Left lung (tissue), 10 donors: ENCODE measurements around the gene SIX5. TPM values are rescaled to one million over a fixed set of nuclear protein-coding genes. Genes with fewer than 3 reads are reported as not detected.
"Not testable (repeated sequence)": the region's sequence is repeated elsewhere in the genome, so short reads cannot be mapped to it uniquely, and the experiment has no call there.

ENCODE experiments used
- ATAC-seq: fragments of 200-7000 bp; cut with Tn5 transposase; one replicate; pipeline ENCODE4 v1.9.1; 2020; ENCODE audit warnings: moderate library complexity
- DNase-seq, 4 donors: peaks; one replicate each; pipeline ENCODE4 v3.0.0-alpha.2; 2013 to 2020
- H3K27ac ChIP-seq, 2 donors: fragments of 200-600 bp; sonication (generic) in 1 of 2; one replicate each; pipeline versions ENCODE4 v1.5.0 to v1.8.0; 2020 to 2021
- H3K27me3 ChIP-seq, 2 donors: fragments of 200-600 bp; sonication (generic) in 1 of 2; one replicate each; pipeline versions ENCODE4 v1.5.0 to v1.8.0; 2020 to 2021
- H3K36me3 ChIP-seq, 2 donors: fragments of 200-600 bp; sonication (generic) in 1 of 2; one replicate each; pipeline versions ENCODE4 v1.5.0 to v1.8.0; 2020 to 2021
- H3K4me1 ChIP-seq, 2 donors: fragments of 200-600 bp; one replicate each; pipeline ENCODE4 v1.8.0; 2021
- H3K4me3 ChIP-seq, 2 donors: fragments of 200-600 bp; sonication (generic) in 1 of 2; one replicate each; pipeline versions ENCODE4 v1.5.0 to v1.8.0; 2020 to 2021; ENCODE audit warnings: mild to moderate bottlenecking in 1 of 2
- H3K9me3 ChIP-seq, 2 donors: fragments of 200-600 bp; sonication (generic) in 1 of 2; one replicate each; pipeline versions ENCODE4 v1.5.0 to v1.8.0; 2020 to 2021
- intact Hi-C, 2 donors: fragments of 100-400 bp; cut with DNase I; formaldehyde crosslinking; loops; one replicate each; pipeline versions ENCODE4 v1.11.2 to v1.14.2; 2022
- polyA plus RNA-seq, 6 donors: library from polyadenylated mRNA; unstranded; fragments of 120-200 nt; gene quantifications; one replicate each; pipeline ENCODE4 v1.2.1, GENCODE V29; 2013; ENCODE audit not compliant: insufficient read length in 6 of 6
- total RNA-seq, 2 donors: library from RNA; stranded (reverse); fragmentation: NEBNext Ultra II Directional; extraction: Animal tissue kit (Norgen Biotek cat#: 25700); gene quantifications; one replicate each; pipeline ENCODE4 v1.2.1, GENCODE V29; 2021
- TF ChIP-seq, protein P1 (sequence below), 2 donors: fragments of 200-600 bp; sonication (generic) in 1 of 2; IDR thresholded peaks; one replicate each; pipeline versions ENCODE4 v1.5.0 to v1.8.0; 2021; ENCODE audit warnings: antibody characterized with exemption in 2 of 2
- donor health status: DM: no; HTN: yes; CAD: no.
- donor health status: DM: no; HTN: no; CAD: no.

The SIX5 gene
- total and polyA plus RNA-seq, 8 donors = 11.5 to 25.0 (median 20.1) TPM

DNA sequence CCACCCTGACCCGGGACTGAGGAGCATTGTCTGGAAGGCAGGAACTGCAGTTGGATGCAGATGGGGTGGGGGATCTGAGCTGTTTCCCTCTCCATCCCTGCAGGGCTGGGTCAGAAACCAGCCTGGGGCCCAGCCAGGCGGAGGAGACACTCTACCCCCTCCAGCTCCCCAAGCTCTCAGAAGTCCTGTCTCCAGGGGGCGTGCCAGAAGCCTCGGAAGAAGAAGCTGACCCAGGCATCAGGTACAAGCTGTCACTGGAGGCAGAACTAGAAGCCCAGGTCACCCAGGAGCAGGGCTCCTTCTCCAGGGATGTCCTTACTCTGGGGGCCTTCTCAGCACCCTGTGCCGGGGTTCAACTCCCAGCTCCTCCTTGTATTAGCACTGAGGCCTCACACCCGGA is 15.5 kb downstream of the SIX5 start:
- Histone ChIP-seq H3K4me1 (no peaks in the 10 kb centered on the region), H3K4me3 (no peak overlapping the region), H3K27me3 (peaks cover 0 to 6% of the 10 kb centered on the region in 2 donors), H3K27ac (no peak overlapping the region), H3K9me3 (no peaks in the 10 kb centered on the region), H3K36me3 (no peaks in the 10 kb centered on the region)
- intact Hi-C loops = no loop called here
- TF ChIP-seq, protein P1, sequence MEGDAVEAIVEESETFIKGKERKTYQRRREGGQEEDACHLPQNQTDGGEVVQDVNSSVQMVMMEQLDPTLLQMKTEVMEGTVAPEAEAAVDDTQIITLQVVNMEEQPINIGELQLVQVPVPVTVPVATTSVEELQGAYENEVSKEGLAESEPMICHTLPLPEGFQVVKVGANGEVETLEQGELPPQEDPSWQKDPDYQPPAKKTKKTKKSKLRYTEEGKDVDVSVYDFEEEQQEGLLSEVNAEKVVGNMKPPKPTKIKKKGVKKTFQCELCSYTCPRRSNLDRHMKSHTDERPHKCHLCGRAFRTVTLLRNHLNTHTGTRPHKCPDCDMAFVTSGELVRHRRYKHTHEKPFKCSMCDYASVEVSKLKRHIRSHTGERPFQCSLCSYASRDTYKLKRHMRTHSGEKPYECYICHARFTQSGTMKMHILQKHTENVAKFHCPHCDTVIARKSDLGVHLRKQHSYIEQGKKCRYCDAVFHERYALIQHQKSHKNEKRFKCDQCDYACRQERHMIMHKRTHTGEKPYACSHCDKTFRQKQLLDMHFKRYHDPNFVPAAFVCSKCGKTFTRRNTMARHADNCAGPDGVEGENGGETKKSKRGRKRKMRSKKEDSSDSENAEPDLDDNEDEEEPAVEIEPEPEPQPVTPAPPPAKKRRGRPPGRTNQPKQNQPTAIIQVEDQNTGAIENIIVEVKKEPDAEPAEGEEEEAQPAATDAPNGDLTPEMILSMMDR (IDR thresholded peaks at IDR 0.05) = no peak
- ATAC-seq (no peak), DNase-seq (no peak)

DNA sequence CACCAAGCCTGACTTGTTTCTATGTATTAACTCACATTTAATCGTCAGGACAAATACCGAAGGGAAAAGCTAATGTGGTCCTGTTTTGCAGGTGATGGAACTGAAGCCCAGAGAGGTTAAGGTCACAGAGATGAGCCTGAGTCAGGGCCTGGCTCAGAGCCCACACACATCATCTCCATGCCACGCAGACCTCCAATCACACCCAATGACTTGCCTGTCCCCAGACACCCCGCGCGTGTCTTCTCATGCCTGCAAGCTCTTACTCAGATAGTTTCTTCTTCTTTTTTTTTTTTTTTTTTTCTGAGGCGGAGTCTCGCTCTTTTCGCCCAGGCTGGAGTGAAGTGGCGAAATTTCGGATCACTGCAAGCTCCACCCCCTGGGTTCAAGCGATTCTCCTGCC is 16.4 kb downstream of the SIX5 start:
- DNase-seq (no peak), ATAC-seq (no peak)
- Histone ChIP-seq H3K4me1 (no peaks in the 10 kb centered on the region), H3K27me3 (peaks cover 0 to 6% of the 10 kb centered on the region in 2 donors), H3K27ac (no peak overlapping the region), H3K4me3 (no peak overlapping the region), H3K9me3 (no peaks in the 10 kb centered on the region), H3K36me3 (no peaks in the 10 kb centered on the region)
- intact Hi-C loops = no loop called here
- TF ChIP-seq, protein P1 (IDR thresholded peaks at IDR 0.05) = no peak

DNA sequence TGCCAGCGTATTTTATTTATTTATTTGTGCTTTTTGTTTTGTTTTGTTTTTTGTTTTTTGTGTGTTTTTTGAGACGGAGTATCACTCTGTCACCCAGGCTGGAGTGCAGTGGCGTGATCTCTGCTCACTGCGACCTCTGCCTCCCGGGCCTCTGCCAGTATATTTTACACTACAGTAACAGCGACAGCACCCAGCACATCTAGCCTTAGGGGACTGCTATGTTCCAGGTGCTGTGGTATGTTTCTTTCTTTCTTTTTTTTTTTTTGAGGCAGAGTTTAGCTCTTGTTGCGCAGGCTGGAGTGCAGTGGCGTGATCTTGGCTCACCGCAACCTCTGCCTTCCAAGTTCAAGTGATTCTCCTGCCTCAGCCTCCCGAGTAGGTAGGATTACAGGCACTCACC is 17.6 kb downstream of the SIX5 start:
- H3K9me3 ChIP-seq, H3K27me3 ChIP-seq, H3K4me1 ChIP-seq, H3K4me3 ChIP-seq, H3K36me3 ChIP-seq, intact Hi-C loops, DNase-seq, ATAC-seq, H3K27ac ChIP-seq: not testable (repeated sequence)

DNA sequence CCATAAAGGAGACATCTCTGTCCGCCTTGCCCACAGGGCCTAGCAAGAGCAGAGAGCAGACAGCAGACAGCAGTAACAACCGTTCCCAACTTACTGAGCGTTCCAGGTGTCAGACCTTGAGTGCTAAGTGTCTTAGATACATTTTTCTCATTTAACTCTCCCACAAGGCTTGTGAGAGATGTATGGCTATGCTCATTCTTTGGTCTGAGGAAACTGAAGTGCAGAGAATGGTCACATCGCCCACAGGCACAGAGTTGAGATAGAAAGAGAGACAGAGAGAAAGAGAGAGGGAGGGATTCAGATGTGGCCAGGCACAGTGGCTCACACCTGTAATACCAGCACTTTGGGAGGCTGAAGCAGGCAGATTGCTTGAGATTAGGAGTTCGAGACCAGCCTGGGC is 21.5 kb downstream of the SIX5 start:
- H3K4me3 ChIP-seq = no peak overlapping the region
- no peak for ATAC-seq

DNA sequence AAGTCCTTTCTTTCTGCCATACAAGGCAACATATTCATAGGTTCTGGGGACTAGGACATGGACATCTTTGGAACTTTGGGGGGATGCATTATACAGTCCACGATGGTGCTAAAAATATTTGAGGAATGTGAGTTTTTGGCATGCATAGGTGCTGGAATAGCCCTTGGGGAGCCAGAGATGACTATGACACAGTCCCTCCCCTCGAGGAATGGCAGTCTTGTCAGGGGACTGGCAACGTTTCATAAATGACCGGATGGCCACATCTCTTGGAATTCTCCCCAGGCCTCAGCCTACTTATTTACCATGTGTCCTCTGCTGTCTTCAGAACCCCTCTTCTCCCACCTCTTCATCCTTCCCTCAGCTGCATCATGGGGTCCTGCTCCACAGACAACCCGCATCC is 22.2 kb downstream of the SIX5 start:
- Histone ChIP-seq H3K4me1 (no peaks in the 10 kb centered on the region), H3K4me3 (no peak overlapping the region), H3K27ac (no peak overlapping the region), H3K27me3 (peaks cover 0 to 33% of the 10 kb centered on the region in 2 donors), H3K9me3 (no peaks in the 10 kb centered on the region), H3K36me3 (no peaks in the 10 kb centered on the region)
- TF ChIP-seq, protein P1 (IDR thresholded peaks at IDR 0.05) = no peak
- DNase-seq = no peak
- ATAC-seq = no peak
- intact Hi-C loops = no loop called here

More for the DNA sequence above, 21.5 kb downstream of the SIX5 start:
- Histone ChIP-seq H3K4me1 (no peaks in the 10 kb centered on the region), H3K36me3 (no peaks in the 10 kb centered on the region), H3K27ac (no peak overlapping the region), H3K9me3 (no peaks in the 10 kb centered on the region), H3K27me3 (peaks cover 0 to 27% of the 10 kb centered on the region in 2 donors)
- intact Hi-C loops = no loop called here
- no peak for DNase-seq
- TF ChIP-seq, protein P1 (IDR thresholded peaks at IDR 0.05) = no peak

DNA sequence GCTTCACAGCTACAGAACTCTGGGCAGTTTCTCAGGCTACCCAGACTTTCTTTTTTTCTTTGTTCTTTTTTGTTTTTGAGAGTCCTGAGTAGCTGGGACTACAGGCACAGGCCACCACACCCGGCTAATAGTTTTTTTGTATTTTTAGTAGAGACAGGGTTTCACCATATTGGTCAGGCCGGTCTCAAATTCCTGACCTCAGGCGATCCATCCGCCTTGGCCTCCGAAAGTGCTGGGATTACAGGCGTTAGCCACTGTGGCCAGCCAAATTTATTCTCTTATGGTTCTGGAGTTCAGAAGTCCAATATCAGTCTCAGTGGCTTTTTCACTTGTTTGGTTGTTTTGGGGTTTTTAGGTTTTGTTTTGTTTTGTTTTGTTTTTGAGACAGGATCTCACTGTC is 23.4 kb downstream of the SIX5 start:
- no peaks in the 10 kb centered on the region for H3K36me3 ChIP-seq
- H3K27ac ChIP-seq = no peak overlapping the region
- TF ChIP-seq, protein P1 (IDR thresholded peaks at IDR 0.05) = no peak
- intact Hi-C loops = no loop called here
- ATAC-seq = no peak
- H3K9me3 ChIP-seq = no peaks in the 10 kb centered on the region
- H3K27me3 ChIP-seq = peaks cover 0 to 36% of the 10 kb centered on the region in 2 donors
- DNase-seq = no peak
- H3K4me1 ChIP-seq = no peaks in the 10 kb centered on the region
- no peak overlapping the region for H3K4me3 ChIP-seq
